Stimulated activated naive CD8-positive, alpha-beta T cell treated with anti-CD3 and anti-CD28 coated beads, Interleukin-15, Interleukin-2, amounts not matched to agents 100 U/mL and 50 U/mL, for 24 hours (primary cell): ENCODE data around the gene CADPS.

Experiments used
- ATAC-seq: fragments of 150-1000 bp; cut with Tn5 transposase; one replicate; pipeline ENCODE4 v1.10.0; 2021
- DNase-seq: peaks from one replicate; pipeline ENCODE4 v3.0.0; 2021

Gene CADPS

DNA sequence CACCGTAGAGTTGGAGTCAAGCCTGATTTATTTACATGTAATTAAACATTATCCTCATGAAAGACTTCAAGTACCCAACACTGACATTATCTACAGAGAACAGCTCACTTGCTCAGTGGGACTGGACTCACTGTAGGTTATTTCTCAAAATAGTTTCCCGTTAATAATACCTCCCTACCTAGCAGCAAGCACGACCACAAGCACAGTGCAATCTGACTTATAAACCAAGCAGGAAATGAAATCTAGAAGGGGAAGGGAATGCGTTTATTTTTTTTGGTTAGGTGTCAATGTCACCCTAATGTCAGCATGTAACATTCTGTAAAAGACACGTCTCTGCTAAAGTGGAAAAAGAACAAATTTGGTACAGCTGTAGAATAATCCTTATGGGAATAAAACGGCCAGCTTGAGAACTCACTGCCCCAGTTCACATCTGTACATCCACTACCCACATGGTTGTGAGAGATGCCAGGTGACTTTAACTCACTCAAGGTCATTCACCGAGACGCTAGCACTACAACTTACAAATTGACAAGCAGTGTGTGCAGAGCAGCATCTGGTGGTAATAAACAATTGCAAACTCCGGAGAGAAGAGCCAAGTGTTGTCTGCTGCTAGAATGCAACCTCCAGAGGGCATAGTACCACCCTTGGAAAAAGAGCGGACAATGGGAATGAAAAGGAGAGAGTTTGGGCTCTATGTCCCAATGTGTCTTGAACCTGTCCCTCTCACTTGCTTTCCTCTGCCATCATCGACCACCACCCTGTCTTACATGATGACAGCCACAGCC lies 242.5 kb downstream of the CADPS start:
- no peak for DNase-seq
- ATAC-seq, result no peak

DNA sequence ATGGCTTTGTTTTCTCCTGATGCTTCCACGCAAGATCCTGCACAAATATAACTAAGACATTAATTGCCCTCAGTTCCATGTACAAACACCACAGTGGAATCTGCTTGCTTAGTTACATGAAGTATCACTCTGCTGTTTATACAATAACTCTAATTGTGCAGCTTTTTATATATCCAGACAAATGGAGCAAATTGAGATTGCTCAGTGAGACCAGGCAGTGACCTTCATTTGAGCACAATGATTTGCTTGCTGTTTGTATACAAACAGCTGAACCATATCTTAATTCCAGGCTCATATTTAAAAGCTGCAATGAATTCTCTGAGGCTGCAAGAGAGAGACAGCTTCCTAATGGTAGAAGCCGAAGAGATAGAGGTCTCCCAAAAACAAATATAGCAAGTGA lies 243.7 kb downstream of the CADPS start:
- ATAC-seq, result no peak
- DNase-seq, result no peak

DNA sequence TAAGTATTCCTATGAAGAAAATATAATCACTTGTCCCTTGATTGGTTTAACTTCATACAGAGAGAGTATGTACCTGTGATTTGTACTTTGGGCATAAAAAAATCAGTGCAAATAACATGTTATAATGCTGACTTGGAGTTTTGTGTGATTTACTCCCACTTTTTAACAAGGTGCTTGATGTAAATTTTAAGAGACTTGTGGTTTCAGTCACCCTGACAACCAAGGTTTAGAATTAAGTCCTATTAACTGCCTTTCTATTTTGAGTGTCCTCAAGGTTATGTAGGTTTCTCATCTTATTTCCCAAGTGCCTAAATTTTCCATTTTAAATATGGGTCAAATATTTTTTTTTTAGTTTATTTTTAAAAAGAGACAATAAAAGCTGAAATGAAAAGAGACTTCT lies 244.6 kb downstream of the CADPS start:
- ATAC-seq (no peak), DNase-seq (no peak)

DNA sequence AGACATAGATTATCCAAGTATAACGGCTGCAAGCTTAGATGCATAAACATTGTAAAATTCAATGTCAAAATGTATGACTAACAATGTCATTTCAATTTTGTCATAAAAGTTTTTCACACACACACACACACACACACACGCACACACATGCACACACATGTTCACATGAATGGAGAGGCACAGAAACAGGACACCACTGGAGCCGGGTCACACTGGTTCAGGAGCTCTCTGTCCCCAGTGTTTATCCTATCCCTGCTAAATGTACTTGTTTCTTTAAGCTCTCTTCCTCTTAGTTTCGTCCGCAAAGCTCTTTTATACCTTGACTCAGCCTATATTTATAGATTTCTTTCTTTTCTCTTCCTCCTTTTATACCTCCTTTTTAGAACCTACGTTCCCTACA lies 249.9 kb downstream of the CADPS start:
- no peak for DNase-seq
- no peak for ATAC-seq

DNA sequence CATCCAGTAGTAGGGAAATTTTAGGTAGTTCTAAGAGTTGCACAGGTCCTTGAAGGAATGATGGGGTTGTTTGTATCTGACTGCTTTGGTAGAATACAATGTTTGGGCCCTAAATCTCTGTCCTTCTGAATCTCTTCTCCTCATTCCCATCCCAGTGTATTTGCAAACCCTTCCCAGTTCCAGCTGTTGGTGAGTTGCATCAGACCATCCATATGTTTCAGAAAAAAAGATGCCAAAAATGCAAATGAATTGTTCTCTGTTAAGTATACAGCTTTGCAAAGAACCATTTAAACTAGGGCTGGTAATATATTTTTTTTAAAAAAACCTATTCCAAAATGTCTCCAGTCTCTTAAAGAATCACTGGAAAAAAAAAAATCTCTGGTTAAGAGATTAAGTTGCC lies 251.0 kb downstream of the CADPS start:
- ATAC-seq, result no peak
- DNase-seq, result no peak

DNA sequence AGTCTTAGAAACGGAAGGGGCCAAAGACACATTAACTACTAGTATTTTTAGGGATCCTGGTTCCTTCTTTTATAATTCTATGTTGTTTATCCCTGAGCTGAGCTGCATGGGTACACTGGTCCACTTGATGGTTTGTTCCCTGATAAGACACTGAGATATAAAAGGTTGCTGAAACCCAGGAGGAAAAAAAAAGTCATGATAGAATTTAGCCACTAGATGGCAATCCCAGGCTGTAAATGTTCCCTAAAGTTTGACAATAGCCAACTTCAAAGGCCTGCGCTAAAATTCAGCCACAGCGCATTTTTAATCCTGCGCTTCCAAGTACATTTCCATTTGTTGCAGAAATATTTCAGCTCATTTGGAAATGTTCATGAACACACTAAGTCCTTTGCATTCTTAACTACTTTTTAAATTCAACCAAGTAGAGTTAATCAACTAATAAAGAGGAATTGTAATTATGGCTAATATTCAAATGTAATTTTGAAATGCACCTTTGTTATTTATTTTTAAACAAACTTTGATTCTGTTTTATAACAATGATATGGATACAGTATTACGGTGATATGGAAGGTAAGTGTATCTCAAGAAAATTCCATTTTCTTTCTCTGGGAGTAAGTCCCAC lies 252.6 kb downstream of the CADPS start:
- ATAC-seq (no peak), DNase-seq (no peak)

DNA sequence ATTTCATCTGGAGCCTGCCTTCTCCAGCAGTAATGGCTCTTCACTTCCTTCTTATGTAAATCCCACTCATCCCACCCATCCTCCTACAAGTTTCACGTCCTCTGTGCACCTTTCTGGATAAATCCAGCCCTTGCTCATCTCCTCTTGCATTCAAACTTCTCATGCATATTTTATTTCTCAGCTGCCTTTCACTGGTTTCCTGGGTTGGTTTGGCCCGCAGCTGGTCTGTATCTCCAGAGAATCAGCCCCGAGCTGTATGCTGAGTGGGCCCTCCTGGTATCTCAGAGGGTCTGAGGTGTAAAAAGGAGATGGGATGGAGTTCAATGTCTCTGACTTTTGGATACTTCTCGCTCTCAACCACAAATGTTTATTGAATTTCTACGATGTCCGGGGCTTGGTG lies 253.3 kb downstream of the CADPS start:
- DNase-seq (no peak), ATAC-seq (no peak)

DNA sequence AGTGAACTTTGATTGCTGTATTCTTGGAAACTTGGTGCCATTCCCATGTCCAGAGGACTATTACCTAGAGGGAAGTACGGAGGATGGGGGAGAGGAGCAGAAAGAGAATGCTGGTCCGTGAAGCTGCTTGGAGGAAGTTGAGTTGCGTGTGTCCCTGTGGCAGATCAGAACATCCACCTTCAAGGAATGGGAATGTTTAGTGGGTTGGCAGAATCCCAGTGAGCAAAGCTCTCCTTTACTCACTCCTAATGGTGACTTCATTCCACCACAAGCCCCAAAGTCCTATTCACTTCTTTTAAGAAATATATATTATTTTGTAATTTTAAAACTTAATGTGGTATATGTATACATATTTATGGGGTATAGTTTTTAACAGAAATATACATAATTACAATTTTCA lies 254.0 kb downstream of the CADPS start:
- DNase-seq, result no peak
- no peak for ATAC-seq

DNA sequence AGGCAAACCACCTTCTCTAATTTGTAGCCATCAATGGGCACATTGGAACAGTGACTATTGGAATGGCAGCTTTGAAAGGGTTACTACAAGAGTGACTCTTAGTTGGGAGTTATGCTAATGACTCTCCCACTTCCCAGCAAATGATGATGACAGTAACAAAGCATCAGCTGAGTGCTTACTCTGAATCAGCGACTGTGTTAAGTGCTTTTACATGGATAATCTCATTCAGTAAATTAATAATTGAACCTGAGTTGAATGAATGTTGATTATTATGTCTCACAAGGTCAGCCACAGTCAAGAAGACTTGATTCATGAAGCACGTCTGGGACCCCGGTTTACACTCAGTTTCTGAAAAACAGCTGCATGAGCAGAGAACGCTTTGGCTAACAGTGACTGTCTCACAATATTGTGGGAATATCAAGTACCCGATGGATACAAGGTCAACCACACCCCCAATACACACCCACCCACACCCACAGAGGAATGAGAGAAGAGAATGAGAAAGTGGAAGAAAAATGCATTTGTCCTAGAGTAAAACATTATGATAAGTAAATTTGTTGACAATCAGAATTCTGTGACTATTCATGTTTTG lies 259.9 kb downstream of the CADPS start:
- no peak for ATAC-seq
- DNase-seq, result no peak

DNA sequence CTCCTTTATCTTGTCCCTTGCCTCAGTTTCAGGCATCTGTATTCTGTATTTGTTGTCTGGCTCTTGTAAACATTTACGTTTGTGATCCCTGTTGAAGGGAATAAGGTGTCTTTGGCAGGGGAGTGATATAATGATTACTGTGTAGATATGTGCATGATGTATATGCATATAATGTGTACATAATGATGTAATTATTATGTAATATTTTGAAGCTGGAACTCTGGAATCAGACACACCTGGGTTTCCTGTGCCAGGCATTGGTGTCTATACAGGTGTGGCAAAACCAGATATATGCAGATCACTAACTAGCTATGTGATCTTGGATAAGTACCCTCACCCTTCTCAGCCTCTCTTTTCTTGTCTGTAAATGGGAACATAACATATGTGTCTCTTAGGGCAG lies 260.7 kb downstream of the CADPS start:
- no peak for ATAC-seq
- no peak for DNase-seq

DNA sequence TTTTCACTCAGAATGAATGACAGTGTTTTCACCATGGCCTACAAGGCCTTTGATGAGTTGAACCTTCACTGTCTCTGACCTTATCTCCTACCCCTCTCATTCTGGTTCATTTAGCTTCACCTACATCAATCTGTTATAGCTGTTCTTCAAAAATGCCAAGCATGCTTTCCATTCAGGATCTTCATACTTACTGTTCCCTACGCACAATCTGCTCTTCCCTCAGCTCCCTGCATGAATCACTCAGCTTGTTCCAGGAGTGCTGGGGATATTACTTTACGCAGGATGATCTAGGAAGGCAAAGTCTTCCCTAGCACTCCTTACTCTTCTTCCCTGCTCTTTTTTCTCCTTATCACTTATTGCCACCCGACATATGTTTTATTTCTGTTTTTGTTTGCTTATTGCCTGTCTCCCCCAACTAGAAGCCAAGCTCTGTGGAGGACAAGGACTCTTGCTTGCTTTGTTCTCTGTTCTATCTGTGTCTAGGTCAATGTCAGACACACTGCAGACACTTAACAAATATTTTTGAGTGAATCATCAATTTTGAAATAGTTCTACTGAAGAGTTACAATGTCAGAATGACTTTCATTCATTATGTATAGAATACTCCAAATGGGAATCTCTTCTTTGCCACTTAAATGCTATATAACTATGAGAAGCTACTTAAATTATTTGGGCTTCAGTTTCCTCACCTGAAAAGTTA lies 263.5 kb downstream of the CADPS start:
- ATAC-seq (no peak), DNase-seq (no peak)

DNA sequence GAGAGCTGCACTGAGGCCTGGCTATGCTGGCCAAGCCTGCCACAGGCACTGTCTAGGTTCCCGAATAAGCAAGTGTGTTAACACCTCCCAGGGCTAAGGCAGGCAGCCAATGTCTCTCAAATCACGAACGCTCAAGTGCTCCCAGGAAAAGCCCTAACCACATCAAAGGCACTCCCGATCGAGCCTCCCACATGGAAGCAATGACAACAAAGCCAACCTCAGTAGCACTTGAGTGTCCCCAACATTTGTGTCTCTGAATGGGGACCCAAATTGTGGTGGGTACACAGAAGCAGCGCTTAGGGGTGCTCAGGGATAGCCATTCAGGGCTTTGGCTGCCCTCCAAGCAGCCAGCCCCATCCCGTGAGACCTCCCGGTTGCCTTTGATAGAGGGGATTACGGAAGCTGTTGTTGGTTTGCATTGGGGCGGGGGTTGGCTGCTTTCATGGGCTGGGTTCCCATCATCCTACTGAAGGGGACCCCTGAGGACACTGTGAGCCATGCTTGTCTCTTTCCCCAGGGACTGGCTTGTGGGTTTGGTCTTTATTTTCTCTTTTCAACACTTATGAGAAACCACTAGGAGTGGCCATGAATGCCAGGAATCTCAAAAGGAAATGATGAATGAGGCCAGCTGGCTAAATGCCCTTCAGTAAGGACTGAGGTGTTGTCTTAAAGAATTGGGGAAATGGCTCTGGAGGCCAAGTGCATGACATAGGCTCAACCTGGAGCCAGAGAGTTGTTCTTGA lies 267.8 kb downstream of the CADPS start:
- ATAC-seq (no peak), DNase-seq (no peak)

DNA sequence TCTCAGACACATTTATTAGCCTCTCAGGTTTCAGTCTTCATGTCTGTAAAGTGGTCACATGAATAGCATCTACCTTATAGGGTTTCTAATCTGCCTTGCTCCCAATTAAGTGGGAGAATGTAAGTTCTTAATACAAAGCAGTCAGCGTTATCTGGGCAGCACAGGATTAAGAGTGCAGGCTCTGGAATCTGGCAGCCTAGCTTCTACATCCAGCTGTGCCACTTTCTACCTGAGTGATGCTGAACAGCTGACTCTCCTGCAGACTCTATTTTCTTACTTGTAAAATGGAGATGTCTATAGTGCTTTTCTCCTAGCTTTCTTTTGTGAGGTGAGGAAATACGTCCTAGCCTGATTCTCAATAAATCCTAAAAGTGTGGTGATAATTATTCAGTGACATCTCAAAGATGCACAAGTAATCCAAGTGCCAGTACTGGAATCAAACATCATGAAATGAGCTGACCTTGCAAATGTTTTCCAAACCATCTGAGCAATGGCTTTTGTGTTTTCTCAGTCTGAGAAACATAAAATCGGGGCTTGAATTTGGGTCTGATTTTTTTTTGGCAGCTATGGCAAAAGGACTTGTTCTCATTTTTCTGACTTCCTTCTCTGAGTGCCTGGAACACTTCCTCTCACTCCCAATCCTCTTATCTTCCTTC lies 269.7 kb downstream of the CADPS start:
- DNase-seq (no peak), ATAC-seq (no peak)

DNA sequence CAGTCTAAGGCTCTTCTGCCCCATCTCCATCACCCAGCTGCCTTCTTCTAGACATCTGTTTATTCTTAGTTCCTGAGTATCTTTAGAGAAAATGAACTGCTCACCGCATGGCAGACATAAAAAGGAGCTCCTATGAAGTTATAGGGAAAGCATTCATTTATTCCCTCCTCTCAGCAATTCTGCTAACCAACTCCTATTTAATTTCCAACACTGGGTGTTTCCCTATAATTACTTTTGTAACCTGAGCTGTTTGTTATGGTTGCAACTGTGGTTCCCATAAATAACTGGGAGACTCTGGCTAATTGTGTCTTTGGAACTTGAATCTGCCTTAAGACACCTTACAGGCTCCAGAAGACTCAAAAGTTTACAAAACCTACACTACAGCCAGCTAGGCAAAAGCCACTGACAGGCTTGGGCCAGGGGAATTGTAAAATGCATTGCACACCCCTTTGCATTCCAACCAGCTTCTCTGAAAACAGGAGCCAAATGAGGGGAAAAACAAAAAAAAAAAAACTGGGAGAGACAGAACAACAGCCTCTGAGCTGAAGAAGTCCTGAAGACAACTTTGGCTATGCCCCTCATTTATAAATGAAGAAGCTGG lies 270.4 kb downstream of the CADPS start:
- ATAC-seq (no peak), DNase-seq (no peak)

DNA sequence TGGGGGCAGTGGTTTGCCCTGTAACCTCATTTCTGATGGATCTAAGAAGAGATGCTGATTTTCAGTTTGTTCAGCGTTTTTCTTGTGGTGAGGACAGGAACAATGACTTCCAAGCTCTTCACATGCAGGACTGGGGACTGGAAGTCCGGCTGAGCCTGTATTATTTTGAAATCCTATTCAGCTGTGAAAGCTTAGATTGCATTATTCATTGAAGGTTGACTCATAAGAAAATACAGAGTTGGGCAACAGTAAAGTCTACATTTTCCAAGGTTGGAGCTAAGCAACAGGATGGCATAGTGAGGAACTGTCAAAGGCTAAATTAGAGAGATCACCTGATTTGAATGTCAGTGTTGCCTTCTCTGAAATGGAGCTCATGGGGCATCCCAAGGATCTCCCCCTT lies 270.9 kb downstream of the CADPS start:
- ATAC-seq, result no peak
- DNase-seq, result no peak

DNA sequence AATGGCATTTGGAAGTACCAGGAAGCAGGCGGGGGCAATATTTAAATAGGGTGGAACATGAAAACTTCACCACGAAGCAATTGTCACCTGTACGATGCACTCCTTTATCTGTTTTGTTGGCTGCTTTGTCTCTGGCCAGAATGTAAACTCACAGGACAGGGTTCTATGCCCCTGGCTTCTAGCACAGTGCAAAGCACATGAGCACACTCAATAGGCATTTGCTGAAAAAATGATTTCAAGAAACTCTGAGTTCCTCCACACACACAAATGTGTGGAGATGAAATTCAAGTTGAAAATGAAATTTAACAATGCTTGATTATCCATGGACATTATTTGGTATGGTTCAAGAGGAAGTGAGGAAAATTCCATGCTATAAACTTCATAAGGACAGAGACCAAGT lies 272.2 kb downstream of the CADPS start:
- ATAC-seq (no peak), DNase-seq (no peak)

DNA sequence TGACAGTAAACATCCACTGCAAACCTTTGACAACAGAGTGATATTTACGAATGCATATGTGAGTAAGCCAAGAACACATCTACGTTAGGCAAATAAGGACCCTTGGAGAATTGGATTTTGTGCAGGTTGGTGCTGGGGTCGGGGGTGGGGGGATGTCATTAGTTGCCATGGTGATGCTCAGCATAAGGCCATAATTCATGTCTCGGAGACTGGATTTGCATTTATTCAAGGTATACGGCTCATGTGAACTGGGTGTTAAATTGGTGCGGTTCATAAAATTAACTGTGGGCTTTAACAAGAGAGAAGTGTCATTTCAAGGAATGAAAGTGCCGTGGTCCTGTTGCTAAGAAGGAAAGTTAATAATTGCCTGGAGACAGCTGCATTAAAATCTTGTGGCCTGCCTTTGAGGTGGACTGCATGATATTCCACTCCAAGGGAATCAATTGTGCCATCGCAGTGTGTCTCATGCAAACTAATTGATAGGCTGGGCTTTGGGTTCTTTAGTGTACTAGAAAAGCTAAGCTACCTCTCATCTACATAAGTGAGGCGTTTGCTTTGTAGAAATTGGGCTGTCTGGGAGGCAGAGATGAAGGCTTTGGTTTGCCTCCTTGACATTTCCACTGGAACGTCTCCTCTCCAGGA lies 273.0 kb downstream of the CADPS start:
- DNase-seq, result no peak
- ATAC-seq, result no peak

DNA sequence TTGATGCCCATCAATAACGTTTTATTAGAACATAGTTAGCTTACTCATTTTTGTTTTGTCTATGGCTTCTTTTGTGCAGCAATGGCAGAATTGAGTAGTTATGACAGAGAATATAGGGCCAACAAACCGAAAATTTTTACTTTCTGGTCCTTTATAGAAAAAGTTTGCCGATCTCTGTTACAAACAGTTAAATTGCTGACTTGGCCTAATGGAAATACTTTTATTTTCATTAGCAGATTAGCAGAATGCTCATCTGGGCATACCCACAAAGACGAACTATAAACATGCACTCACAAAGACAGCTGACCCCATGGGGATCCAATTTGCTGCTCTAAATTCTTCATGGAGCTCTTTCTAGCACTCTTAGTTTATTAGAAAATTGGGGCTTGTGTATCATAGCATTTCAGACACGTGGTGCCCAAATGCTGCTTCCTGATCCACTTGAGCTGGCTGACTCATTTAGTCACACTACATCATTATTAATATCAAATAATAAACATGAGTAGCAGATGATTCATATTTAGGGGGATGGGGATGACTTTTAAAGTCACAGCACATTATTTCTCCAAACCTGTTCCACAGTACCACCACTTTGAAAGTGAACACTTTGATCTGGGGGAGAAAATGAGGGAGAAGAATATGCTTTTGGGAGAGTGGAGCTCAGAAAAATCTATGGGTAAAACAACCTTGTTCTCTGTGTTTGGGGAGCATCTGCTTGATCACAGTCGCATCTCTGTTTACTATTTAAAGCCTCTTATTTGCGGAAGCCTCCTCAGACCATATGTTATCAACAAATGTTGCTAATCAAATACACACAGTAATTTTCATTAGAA lies 273.8 kb downstream of the CADPS start:
- ATAC-seq (no peak), DNase-seq (no peak)

DNA sequence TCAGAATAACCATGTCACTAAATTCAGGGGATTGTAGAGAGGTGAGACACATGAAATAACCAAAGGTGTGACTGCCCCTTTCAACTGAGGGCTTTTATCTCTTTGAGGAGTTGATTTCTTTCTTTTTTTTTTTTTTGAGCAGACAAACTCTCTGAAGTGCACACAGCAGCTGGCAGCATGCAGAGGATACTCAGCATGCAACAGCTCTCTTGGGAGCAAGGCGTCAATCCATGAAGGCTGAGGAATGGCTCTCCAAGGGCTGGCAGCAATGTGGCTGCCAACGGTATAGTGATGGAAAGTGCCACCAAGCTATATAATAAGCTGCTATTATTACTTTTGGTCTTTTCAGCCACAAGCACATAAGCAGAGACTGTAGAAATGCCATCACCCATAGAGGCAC lies 275.2 kb downstream of the CADPS start:
- no peak for DNase-seq
- ATAC-seq, result no peak

DNA sequence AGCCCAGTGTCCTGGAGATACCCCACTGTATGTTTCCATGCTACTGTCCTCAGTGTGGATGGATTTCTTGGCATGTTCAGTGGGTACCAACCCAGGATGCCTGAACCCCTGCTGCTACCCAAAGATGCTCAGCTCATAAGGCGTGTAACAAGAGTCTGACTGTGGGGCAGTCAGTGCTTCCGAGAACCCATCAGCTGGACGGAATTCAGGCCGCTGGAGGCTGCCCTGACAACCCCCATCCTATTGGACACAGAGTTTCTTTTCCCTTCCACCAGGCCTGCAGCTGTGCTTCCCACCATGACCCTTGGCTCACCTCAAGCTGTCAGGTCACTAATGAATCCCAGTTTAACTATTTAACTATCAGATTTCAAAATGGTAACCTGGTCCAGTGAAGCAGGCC lies 277.7 kb downstream of the CADPS start:
- ATAC-seq (no peak), DNase-seq (no peak)
